Measurements from ENCODE around the gene TDRD7. TPM values are rescaled to one million over a fixed set of nuclear protein-coding genes. Genes with fewer than 3 reads are reported as not detected.
A peak's percentile ranks its signal among the peaks of the same experiment; 100 is the strongest.

Gene TDRD7
- total RNA-seq, 1 experiment from 2014 or later: 12.6 TPM

DNA sequence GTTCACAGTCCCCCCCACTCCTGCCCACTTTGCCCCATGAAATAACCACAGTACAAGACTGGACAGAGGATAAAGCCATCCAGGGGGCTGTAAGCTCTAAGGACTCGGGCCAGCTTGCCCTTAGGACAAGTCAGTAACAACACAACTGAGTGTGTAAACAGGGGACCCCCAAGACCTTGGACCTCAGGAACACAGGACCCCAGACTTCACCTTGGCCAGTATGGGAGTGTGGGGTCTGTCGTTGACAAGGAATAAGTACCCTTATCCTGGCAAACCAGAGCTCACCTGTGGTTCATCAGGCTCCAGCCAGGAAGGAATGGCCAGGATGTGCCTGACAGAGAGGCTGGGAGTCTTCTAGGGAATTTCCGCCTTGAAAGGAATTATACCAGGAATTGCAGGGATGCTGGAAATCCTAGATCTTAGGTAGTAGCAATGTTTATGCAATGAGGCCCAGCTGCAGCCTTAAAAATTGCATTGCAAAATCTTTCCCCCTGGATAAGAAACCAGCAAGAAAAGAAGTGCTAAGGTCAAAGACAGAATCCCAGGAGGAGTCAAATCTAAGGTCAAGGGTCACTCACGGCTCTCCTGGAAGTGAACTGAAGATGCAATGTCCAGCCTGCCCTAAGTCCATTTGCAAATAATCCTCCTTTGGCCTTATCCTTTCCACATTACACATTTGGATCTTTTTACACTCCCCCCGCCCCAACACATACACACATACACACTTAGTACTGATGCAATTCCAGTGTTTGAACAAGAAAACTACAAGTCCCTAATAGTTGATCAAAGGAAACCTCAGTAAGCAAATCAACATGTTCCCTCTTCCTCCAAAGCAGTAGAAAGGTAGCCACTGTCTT, 27.3 kb upstream of the TDRD7 start:
- Histone ChIP-seq H3K4me3 (no peak overlapping the region), H3K9me3 (no peaks in the 10 kb centered on the region), H3K36me3 (no peaks in the 10 kb centered on the region), H3K27me3 (no peaks in the 10 kb centered on the region)
- no peak for DNase-seq

DNA sequence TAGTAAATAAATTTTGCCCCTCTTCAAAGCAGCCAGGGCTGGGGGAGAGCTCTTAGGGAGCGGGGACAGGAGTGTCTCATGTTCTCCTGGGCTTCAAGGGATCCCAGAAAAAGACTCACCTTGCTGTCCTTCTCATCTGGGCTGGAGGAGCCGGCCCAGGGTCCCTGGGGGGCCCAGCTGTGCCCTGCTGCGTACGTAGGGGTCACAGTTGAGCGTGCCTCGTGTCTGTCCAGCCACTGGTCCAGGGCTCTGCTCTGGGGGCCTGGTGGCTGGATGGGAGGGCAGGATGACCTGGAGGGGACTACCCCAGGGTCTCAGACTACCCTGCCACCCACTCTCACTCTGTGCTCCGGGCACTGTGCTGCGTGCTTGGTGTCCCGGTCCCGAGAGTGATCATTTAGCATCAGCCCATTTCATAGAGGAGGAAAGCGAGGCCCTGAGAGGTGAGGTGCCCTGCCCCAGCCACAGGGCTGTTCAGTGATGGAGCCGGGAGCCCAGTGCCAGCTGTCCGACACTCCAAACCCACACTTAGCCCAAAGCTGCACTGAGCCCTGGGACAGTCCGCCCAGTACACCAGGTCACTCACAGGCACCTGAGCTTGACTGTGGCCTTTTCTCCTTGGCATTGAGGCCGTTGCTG, 26.2 kb upstream of the TDRD7 start:
- no peak for DNase-seq
- no peaks in the 10 kb centered on the region for H3K36me3 ChIP-seq
- H3K9me3 ChIP-seq: no peaks in the 10 kb centered on the region
- H3K4me3 ChIP-seq: no peak overlapping the region
- H3K27me3 ChIP-seq: no peaks in the 10 kb centered on the region

DNA sequence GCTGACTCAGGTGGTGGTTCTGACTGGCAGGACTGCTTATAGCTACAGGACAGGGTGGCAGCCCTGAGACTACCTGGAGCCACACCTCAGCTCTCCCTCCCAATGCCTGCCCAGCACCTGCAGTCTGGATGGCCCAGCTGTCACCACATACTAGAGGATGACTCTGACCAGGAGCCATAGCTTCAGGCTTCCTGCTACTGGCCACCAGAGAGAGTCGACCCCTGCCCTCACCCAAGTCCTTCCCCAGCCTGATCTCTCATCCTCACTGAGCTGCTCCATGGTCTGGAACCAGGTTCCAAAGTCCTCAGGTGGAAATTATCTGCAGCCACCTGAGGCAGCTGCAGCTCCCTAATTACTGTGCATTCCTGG, 25.6 kb upstream of the TDRD7 start:
- H3K9me3 ChIP-seq: no peaks in the 10 kb centered on the region
- no peaks in the 10 kb centered on the region for H3K27me3 ChIP-seq
- no peaks in the 10 kb centered on the region for H3K36me3 ChIP-seq
- H3K4me3 ChIP-seq: no peak overlapping the region
- DNase-seq: no peak

DNA sequence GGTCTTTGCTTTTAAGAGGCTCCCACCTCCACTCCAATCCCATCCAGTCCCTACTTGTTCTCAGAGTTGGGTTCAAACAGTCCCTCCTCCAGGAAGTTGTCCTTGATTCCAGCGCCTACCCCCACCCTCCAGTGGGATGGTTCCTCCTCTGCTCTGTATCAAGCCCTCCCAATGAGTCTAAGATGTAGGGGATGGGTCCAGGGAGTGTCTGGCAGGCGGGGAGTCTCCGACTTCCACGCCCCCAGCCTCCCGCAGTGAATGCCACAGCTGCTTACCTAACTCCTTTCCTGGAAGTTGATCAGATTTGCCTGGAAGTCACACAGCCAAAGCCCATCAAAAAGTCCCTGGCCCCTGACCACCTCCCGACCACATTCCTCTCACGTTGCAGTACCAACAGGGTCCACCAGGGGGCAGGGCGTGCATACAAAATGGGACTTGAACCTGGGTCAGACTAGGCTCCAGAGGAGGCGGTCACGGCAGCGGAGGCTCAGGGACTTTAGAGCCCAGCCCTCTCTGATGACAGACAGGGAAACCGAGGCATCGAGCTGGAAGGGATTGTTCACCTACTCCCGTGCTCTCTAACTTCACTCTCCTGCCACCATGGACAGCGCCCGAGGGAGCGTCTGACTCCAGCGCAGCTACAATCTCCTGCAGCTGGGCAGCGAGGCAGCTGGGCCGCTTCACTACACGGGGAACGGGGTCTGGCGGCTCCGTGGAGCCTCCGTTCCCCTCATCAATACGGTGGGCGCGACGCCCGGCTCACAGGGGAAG, 25.0 kb upstream of the TDRD7 start:
- H3K9me3 ChIP-seq: no peaks in the 10 kb centered on the region
- H3K36me3 ChIP-seq: no peaks in the 10 kb centered on the region
- H3K4me3 ChIP-seq: no peak overlapping the region
- DNase-seq: peak; percentile 43
- H3K27me3 ChIP-seq: no peaks in the 10 kb centered on the region

DNA sequence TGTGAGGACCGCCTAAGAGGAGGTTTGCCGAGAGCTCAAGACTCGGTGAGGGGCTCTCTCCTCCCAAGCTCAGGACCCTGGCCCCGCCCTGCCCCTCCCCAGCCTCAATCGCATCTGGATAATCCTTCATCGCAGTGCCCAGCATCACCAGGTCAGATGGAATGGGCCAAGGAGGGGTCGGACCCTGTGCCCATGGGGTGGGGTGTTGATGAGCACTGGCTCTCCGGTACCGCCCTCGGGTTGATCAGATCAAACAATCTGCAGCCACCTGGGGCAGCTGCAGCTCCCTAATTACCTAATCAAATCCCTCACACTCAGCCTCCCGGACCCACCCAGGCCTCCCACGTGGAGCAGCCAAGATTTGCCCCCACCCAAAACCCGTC, 24.4 kb upstream of the TDRD7 start:
- Histone ChIP-seq H3K9me3 (no peaks in the 10 kb centered on the region), H3K4me3 (no peak overlapping the region), H3K27me3 (no peaks in the 10 kb centered on the region), H3K36me3 (no peaks in the 10 kb centered on the region)
- no peak for DNase-seq

DNA sequence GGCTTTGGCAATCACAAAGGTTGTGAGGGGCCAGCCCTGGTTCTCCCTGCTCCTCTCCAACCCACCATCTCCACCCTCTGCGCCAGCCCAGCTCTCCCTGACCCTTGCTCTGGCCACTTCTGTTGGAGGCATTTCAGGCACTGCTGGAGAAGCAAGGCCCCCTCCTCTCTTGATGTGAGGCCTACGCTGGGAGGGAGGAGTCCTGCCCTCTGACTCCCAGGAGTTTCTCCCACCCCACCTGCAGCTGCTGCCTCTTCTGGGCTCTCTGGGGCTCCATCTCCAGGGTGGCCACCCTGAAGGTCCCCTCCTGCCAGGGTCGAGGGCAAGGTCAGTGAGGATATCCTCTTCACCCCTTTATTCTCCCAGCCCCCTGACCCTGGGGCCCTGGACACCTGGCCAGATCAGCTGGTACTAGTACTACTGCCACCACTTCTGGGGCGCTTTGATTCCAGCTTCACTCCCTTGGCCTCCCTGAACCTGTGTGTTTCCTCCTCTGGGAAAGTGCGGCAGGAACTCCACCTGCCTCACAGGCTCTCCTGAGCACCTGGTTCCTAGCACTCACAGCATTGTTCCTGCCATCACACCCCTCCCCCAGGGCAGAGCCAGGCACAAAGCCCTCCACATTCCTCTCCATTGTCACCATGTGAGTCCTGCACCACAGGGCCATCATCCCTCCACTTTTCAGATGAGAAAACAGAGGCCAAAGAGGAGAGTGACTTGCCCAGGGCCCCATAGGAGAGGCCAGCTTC, 23.8 kb upstream of the TDRD7 start:
- Histone ChIP-seq H3K4me3 (no peak overlapping the region), H3K9me3 (no peaks in the 10 kb centered on the region), H3K36me3 (no peaks in the 10 kb centered on the region), H3K27me3 (no peaks in the 10 kb centered on the region)
- no peak for DNase-seq

DNA sequence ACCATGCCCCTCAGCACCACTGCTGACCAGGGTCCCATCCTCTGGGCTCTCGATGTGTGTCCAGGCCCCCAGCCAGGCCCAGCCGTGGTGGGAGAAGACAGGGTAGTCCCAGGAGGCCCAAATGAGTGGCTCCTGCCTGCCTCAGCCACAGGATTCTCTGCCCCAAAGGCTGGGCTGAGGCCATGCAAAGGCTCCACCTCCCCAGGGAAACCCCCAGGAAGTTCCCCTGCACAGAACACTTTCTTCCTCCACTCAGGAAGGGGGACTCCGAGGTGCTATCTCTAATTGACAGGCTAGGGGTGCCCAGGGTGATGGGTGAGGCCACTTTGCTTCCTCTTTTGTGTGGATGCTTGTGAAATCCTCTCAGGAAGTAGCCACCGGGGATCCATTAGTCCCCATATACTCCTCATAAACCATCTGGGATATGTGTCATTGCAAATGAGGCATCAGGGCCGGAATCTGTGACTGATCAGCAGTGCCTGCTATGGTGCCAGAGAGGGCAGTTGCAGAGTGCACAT, 23.1 kb upstream of the TDRD7 start:
- H3K9me3 ChIP-seq: no peaks in the 10 kb centered on the region
- H3K27me3 ChIP-seq: no peaks in the 10 kb centered on the region
- DNase-seq: no peak
- no peak overlapping the region for H3K4me3 ChIP-seq
- H3K36me3 ChIP-seq: no peaks in the 10 kb centered on the region

DNA sequence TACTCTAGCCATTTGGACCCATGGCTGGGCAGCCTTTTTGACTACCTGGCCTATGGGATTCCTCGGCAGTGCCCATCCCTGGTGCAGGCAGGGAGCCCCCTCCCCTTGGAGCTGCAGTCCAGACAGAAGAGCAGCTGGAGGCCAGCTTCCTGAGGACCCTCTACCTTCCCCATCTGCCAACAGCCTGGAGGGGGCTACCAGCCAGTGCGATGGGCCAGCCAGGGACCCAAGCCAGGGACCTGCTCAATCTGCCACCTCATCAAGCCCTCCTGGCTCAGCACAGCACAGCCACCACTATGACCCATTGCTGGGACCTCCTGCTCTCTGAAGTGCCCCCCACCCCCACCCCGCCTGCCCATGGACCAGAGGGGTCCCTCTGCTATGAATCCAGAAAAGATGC, 22.6 kb upstream of the TDRD7 start:
- no peaks in the 10 kb centered on the region for H3K36me3 ChIP-seq
- H3K9me3 ChIP-seq: no peaks in the 10 kb centered on the region
- no peak overlapping the region for H3K4me3 ChIP-seq
- H3K27me3 ChIP-seq: no peaks in the 10 kb centered on the region
- no peak for DNase-seq

DNA sequence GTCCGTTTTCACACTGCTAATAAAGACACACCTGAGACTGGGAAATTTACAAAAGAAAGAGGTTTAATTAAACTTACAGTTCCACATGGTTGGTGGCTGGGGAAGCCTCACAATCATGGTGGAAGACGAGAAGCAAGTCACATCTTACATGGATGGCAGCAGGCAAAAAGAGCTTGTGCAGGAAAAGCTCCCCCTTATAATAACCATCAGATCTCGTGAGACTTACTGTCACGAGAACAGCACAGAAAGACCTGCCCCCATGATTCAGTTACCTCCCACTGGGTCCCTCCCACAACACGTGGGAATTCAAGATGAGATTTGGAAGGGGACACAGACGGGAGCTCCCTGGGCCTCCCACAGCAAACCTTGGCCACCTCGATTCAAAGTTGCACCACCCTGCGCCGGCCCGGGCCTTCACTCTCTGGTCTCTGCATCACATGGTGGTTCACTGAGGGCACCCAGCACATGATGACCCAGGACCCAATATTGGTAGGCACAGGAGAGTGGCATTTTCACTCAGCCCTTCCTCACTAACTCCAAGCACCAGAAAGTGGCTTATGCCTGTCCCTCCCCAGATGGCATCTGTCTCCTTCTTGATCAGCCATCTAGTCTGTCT, 21.0 kb upstream of the TDRD7 start:
- Histone ChIP-seq H3K4me3 (no peak overlapping the region), H3K36me3 (no peaks in the 10 kb centered on the region), H3K27me3 (no peaks in the 10 kb centered on the region), H3K9me3 (no peaks in the 10 kb centered on the region)
- no peak for DNase-seq

DNA sequence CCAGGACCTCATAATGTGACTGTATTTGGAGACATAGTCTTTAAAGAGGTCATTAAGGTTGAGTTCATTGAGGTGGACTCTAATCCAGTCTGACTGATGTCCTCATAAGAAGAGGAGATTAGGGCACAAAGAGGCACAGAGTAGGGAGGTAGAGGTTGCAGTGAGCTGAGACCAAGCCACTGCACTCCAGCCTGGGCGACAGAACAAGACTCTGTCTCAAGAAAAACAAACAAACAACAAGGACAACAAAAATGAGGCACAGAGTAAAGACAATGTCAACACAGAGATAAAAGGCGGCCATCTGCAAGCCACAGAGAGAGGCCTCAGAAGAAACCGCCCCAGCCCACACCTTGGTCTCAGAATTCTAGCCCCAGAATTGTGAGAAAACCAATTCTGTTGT, 17.0 kb upstream of the TDRD7 start:
- no peaks in the 10 kb centered on the region for H3K36me3 ChIP-seq
- H3K4me3 ChIP-seq: no peak overlapping the region
- DNase-seq: no peak
- H3K27me3 ChIP-seq: no peaks in the 10 kb centered on the region
- no peaks in the 10 kb centered on the region for H3K9me3 ChIP-seq

DNA sequence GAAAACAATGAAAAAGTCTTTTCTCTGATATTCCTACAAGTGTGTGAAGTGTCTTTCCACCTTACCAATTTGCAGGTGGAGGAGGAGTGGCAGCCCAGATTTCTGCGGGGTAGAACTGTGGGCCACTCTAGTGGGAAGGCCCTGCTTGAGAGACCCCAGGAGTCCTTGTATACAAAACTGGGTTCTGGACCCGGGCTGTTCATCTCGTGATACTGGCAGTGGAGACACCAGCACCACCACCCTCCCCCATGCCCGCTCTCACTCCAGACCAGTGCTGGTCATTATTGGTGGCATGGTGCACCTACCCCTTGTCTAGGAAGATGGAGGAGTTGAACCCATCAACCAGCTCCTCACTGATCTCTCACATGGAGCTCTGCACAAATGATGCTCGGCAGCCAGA, 16.2 kb upstream of the TDRD7 start:
- DNase-seq: no peak
- Histone ChIP-seq H3K9me3 (no peaks in the 10 kb centered on the region), H3K36me3 (no peaks in the 10 kb centered on the region), H3K4me3 (no peak overlapping the region), H3K27me3 (no peaks in the 10 kb centered on the region)

DNA sequence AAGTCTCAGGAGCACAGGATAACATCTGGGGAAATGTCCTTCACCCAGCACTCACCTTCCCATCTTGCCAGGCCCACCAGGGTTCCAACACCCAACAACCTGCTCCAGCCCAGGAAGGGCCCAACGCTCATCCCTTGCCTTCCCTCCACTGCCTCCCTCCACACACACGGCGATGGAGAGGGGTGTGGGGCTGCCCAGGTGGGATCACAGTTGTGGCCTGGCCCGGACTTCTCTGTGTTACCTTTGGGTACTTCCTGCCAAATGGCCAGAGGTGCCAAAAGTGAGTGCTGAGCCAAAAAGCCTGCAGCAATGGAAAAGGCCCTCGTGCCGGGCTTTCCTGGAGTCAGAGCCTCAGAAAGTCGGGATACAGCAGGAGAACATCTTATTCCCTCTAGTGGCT, 15.6 kb upstream of the TDRD7 start:
- no peak overlapping the region for H3K4me3 ChIP-seq
- H3K36me3 ChIP-seq: no peaks in the 10 kb centered on the region
- DNase-seq: no peak
- H3K9me3 ChIP-seq: no peaks in the 10 kb centered on the region
- H3K27me3 ChIP-seq: no peaks in the 10 kb centered on the region

DNA sequence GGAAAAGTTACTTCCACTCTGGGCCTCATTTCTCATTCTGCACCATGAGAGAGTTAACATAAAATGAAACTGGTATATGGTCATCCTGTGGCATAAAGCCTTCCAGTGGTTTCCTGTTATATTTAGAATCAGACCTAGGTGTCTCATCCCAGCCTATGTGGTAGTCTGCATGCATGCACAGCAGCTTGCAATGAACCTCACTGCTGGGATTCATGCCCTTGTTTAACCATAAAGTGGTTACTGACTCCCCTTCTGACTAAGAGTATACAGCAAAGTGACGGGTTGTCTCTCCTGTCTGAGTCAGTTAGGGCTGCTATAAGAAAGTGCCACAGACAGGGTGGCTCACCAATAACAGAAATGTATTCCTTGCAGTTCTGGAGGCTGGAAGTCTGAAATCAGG, 14.7 kb upstream of the TDRD7 start:
- no peak overlapping the region for H3K4me3 ChIP-seq
- H3K9me3 ChIP-seq: no peaks in the 10 kb centered on the region
- no peaks in the 10 kb centered on the region for H3K36me3 ChIP-seq
- no peaks in the 10 kb centered on the region for H3K27me3 ChIP-seq
- DNase-seq: peak; percentile 40

DNA sequence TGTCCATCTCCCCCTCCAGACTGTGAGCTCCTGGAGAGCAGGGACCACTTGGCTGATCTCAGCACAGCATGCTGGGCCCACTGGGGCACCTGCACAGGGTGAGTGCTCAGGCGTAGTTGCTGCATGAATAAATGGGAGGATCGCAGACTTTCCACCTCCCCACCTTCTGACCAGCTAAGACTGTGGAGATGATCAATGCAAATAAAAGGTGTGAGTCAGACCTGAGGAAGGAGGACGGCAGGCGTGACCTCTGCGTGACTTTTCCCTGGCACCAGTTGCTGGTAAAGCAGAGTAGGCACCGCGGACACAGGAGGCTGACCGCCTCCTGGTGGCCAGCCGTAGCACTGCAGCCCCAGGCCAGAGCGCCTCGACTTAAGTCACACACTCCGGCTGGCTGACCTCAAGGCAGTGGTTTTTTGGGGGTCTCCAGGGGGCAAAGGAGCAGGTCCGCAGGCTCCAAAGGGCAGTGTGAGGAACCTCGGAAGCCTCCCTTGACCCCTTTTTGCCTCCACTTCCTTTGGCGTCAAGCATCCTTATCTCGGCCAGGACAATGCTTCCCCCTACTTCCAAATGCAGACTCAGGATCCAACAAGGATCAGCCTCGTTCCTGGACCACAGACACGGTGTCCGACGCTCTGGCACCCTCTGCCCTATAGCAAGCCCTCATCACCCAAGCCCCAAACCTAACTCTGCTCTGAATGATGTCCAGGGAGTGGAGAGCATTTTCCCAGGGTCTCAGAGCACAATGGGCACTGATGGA, 12.7 kb upstream of the TDRD7 start:
- peak; percentile 87 for DNase-seq
- H3K4me3 ChIP-seq: no peak overlapping the region
- peaks cover 9% of the 10 kb centered on the region; the same call in 1 of the 2 replicates for H3K9me3 ChIP-seq
- H3K27me3 ChIP-seq: no peaks in the 10 kb centered on the region
- H3K36me3 ChIP-seq: no peaks in the 10 kb centered on the region

DNA sequence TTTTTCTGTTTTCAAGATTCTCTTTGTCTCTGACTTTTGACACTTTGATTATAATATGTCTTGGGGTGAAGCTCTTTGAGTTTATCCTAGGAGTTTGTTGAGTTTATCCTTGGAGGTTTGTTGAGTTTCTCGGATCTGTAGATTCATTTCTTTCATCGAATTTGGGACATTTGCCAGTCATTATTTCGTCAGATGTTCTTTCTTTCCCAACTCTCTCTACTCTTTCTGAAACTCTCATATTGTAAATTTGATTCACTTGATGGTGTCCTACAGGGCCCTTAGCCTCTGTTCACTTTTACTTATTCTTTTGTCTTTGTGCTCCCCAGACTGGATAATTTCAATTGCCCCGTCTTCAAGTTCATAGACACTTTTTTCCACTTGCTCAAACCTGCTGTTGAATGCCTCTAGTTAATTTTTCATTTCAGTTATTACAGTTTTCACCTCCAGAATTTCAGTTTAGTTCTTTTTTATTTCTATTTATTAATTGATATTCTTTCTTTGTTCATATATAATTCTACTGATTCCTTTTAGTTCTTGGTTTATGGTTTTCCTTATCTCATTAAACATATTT, 8.1 kb upstream of the TDRD7 start:
- DNase-seq: no peak
- H3K4me3 ChIP-seq: no peak overlapping the region
- peaks cover 3% of the 10 kb centered on the region; the same call in 1 of the 2 replicates for H3K27me3 ChIP-seq
- H3K36me3 ChIP-seq: no peaks in the 10 kb centered on the region
- peaks cover 12% of the 10 kb centered on the region; the same call in 1 of the 2 replicates for H3K9me3 ChIP-seq
